Suprapubic skin (tissue), 4 donors: Measurements from ENCODE around the gene IWS1. TPM values are rescaled to one million over a fixed set of nuclear protein-coding genes. Genes with fewer than 3 reads are reported as not detected.

Experiments used
- DNase-seq, 2 donors: peaks; one replicate each; pipeline ENCODE4 v3.0.0-alpha.2; 2019; ENCODE audit warnings: low spot score in 2 of 2
- H3K27ac ChIP-seq: fragments of 200-600 bp; sonication (generic); one replicate; pipeline ENCODE4 v1.5.1; 2019
- H3K27me3 ChIP-seq: fragments of 200-600 bp; sonication (generic); one replicate; pipeline ENCODE4 v1.5.1; 2019
- H3K36me3 ChIP-seq: fragments of 200-600 bp; sonication (generic); one replicate; pipeline ENCODE4 v1.5.1; 2019
- H3K4me1 ChIP-seq: fragments of 200-600 bp; sonication (generic); one replicate; pipeline ENCODE4 v1.5.1; 2019
- H3K4me3 ChIP-seq: fragments of 200-600 bp; sonication (generic); one replicate; pipeline ENCODE4 v1.5.1; 2019; ENCODE audit warnings: mild to moderate bottlenecking
- H3K9me3 ChIP-seq: fragments of 200-600 bp; sonication (generic); one replicate; pipeline ENCODE4 v1.5.1; 2019
- EP300 ChIP-seq: sonication (generic); formaldehyde crosslinking; IDR thresholded peaks from one replicate; pipeline ENCODE4 v1.6.1; 2017; ENCODE audit warnings: antibody characterized with exemption
- POLR2A ChIP-seq, 2 donors: fragments of 450-650 bp; IDR thresholded peaks; one replicate each; pipeline ENCODE4 v1.6.1; 2017; ENCODE audit warnings: antibody characterized with exemption in 2 of 2, mild to moderate bottlenecking in 2 of 2, moderate library complexity in 2 of 2
- POLR2AphosphoS5 ChIP-seq, 3 donors: sonication (generic); formaldehyde crosslinking; IDR thresholded peaks; one replicate each; pipeline ENCODE4 v1.6.1; 2017; ENCODE audit warnings: antibody characterized with exemption in 3 of 3
- WGBS: methylation state at CpG from one replicate; pipeline ENCODE4 v1.1.5; 2018; 5-methylcytosine and 5-hydroxymethylcytosine counted together
- total RNA-seq, 4 donors: library from RNA; depleted of rRNA; stranded (reverse); fragments of >200 nt; gene quantifications; one replicate each; pipeline ENCODE4 v1.1.0, GENCODE V29; 2016
- TF ChIP-seq, protein P1 (sequence below), 2 donors: fragments of 200-600 bp in 1 of 2; fragments of 450-650 bp in 1 of 2; sonication (generic) in 1 of 2; IDR thresholded peaks; one replicate each; pipeline ENCODE4 v1.5.1; 2016 to 2019; ENCODE audit warnings: antibody characterized with exemption in 2 of 2, mild to moderate bottlenecking in 1 of 2, moderate library complexity in 1 of 2

IWS1 gene
- total RNA-seq, 4 donors from 2014 or later = 23.2 to 51.4 (median 29.9) TPM

- TF ChIP-seq POLR2A (IDR thresholded peaks at IDR 0.05) (no peak), POLR2AphosphoS5 (IDR thresholded peaks at IDR 0.05) (no peak), EP300 (no peak)
- TF ChIP-seq, protein P1, sequence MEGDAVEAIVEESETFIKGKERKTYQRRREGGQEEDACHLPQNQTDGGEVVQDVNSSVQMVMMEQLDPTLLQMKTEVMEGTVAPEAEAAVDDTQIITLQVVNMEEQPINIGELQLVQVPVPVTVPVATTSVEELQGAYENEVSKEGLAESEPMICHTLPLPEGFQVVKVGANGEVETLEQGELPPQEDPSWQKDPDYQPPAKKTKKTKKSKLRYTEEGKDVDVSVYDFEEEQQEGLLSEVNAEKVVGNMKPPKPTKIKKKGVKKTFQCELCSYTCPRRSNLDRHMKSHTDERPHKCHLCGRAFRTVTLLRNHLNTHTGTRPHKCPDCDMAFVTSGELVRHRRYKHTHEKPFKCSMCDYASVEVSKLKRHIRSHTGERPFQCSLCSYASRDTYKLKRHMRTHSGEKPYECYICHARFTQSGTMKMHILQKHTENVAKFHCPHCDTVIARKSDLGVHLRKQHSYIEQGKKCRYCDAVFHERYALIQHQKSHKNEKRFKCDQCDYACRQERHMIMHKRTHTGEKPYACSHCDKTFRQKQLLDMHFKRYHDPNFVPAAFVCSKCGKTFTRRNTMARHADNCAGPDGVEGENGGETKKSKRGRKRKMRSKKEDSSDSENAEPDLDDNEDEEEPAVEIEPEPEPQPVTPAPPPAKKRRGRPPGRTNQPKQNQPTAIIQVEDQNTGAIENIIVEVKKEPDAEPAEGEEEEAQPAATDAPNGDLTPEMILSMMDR (IDR thresholded peaks at IDR 0.05) = no peak
- H3K27me3 ChIP-seq = no peaks in the 10 kb centered on the region
- 33% methylated on average over 3 of the region's 3 CpGs for WGBS
- H3K27ac ChIP-seq = no peak overlapping the region
- no peak for DNase-seq
- H3K9me3 ChIP-seq = no peaks in the 10 kb centered on the region
- H3K4me3 ChIP-seq = no peak overlapping the region
- H3K4me1 ChIP-seq = peaks cover 8% of the 10 kb centered on the region
- H3K36me3 ChIP-seq = no peaks in the 10 kb centered on the region
Measured at GRCh38 chr2:127462461-127462860, 63.8 kb downstream of the IWS1 start.

- H3K9me3 ChIP-seq = no peaks in the 10 kb centered on the region
- no peaks in the 10 kb centered on the region for H3K27me3 ChIP-seq
- H3K4me1 ChIP-seq = no peaks in the 10 kb centered on the region
- H3K36me3 ChIP-seq = no peaks in the 10 kb centered on the region
- WGBS = 98% methylated on average over 12 of the region's 12 CpGs
- no peak for DNase-seq
- no peak overlapping the region for H3K4me3 ChIP-seq
- no peak overlapping the region for H3K27ac ChIP-seq
- no peak for TF ChIP-seq POLR2A (IDR thresholded peaks at IDR 0.05)
- TF ChIP-seq, protein P1 (IDR thresholded peaks at IDR 0.05) = no peak
- TF ChIP-seq POLR2AphosphoS5 (IDR thresholded peaks at IDR 0.05) = no peak
- no peak for TF ChIP-seq EP300
Measured at GRCh38 chr2:127456960-127457359, 69.3 kb downstream of the IWS1 start.

DNA sequence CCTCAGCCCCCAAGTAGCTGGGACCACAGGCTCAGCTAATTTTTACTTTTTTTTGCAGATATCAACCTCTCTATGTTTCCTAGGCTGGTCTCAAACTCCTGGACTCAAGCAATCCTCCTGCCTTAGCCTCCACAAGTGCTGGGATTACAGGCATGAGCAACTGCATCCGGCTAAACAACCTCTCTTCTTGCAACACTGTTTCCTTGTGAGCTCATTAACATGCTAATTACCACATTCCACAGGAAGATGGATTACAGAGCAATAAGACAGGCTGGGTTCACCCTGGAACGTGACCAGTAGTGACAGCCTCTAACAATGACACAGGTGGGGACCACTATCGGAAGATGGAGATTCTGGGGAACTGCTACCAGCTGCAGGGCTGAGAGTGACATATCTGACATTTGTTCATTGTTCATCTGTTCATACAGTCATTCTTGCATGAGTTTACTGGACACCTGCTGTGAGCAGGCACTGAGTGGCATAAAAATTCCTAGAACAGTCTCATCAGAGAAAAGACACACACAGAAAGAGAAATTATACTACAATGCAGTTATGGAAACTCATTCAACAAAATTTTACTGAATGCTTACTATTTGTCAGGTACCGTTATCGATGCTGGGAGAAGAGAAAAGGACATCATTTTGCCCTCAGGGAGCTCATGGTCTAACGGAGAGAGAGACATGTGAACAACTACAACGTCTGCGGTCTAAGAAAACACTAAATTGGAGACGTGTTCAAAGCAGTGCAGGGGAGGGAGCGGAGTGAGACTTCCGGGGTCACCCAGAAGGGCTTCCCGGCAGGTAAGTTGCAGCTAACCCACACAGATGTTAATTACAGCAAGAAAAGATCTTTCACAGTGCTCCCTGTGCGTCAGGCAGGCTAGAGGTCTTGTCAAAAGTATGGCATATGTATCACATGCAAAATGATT is 70.5 kb downstream of the IWS1 start:
- 81% methylated on average over 13 of the region's 13 CpGs for WGBS
- Histone ChIP-seq H3K9me3 (no peaks in the 10 kb centered on the region), H3K36me3 (no peaks in the 10 kb centered on the region), H3K4me3 (no peak overlapping the region), H3K4me1 (no peaks in the 10 kb centered on the region), H3K27me3 (no peaks in the 10 kb centered on the region), H3K27ac (no peak overlapping the region)
- TF ChIP-seq, protein P1 (IDR thresholded peaks at IDR 0.05) = no peak
- no peak for TF ChIP-seq EP300
- TF ChIP-seq POLR2AphosphoS5 (IDR thresholded peaks at IDR 0.05) = no peak
- TF ChIP-seq POLR2A (IDR thresholded peaks at IDR 0.05) = no peak
- DNase-seq = no peak

GRCh38 chr2:127454595-127455565 is 71.4 kb downstream of the IWS1 start:
- no peak overlapping the region for H3K27ac ChIP-seq
- 90% methylated on average over 19 of the region's 19 CpGs for WGBS
- no peaks in the 10 kb centered on the region for H3K9me3 ChIP-seq
- H3K4me3 ChIP-seq = no peak overlapping the region
- DNase-seq = no peak
- no peaks in the 10 kb centered on the region for H3K27me3 ChIP-seq
- TF ChIP-seq POLR2AphosphoS5 (IDR thresholded peaks at IDR 0.05) (no peak), POLR2A (IDR thresholded peaks at IDR 0.05) (no peak), EP300 (no peak)
- TF ChIP-seq, protein P1 (IDR thresholded peaks at IDR 0.05) = no peak
- no peaks in the 10 kb centered on the region for H3K36me3 ChIP-seq
- no peaks in the 10 kb centered on the region for H3K4me1 ChIP-seq
